ENCODE measurements around the gene SLC22A2. TPM values are rescaled to one million over a fixed set of nuclear protein-coding genes. Genes with fewer than 3 reads are reported as not detected.

The SLC22A2 gene
- total RNA-seq, 6 experiments from 2014 or later: not detected

GRCh38 chr6:160301339-160301738, 42.7 kb upstream of the SLC22A2 start:
- H3K9me3 ChIP-seq: no peaks in the 10 kb centered on the region
- H3K36me3 ChIP-seq: no peaks in the 10 kb centered on the region
- WGBS (ENCODE audit: insufficient coverage, low coverage, low lambda C conversion rate, missing lambda C conversion rate): 75% methylated on average over 4 of the region's 4 CpGs
- intact Hi-C loops (cut with DNase I): no loop called here
- ATAC-seq (no peak), DNase-seq (no peak)
- no peaks in the 10 kb centered on the region for H3K27me3 ChIP-seq
- TF ChIP-seq POLR2A (IDR thresholded peaks at IDR 0.05) (no peak), CTCF (IDR thresholded peaks at IDR 0.05) (no peak)
- H3K27ac ChIP-seq: no peak overlapping the region
- no peaks in the 10 kb centered on the region for H3K4me1 ChIP-seq
- no peak overlapping the region for H3K4me3 ChIP-seq

DNA sequence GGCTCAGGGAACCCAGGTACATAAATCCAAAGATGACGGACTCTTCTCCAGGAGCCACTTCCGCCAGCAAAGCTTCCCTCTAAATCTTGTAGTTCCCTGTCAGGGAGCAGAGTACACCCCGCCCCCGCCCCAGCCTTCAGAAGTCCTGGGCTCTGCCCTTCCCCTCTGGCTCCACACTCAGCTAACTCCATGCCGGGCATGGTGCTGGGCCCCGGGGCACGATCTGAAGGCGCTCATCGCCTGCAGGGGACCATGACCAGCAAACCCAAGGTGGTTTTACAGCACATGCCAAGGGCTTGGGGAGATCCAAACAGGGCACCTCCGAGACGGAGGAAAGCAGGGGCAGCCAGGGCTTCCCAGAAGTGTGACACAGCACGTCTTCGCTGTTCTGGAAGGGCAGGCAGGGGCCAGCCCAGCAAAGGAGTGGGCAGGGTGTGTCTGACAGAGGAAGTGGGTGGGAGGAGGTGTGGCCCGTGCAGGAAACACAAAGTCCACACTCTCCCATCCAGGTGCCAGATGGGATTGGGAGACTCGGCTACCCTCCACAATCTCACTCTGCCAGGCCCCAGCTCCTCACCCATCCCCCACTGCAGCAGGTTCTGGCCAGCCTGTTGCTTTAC, 41.6 kb upstream of the SLC22A2 start:
- DNase-seq: no peak

DNA sequence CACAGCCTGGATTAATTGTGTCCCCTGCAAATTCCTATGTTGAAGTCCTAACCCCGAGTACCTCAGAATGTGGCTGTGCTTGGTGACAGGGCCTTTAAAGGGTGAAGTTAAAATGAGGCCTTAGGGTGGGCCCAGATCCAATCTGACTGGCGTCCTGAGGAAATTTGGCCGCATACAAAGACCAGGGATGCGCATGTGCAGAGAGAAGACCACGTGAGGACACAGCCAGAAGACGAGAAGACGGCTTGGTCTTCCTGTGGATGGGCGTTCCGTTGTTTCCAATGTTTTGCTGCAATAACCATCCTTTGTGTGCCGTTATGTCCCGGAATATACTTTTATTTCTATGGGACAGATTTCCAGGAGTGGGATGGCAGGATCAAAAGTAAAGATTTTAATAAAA, 40.9 kb upstream of the SLC22A2 start:
- Histone ChIP-seq H3K27me3 (no peaks in the 10 kb centered on the region), H3K36me3 (no peaks in the 10 kb centered on the region), H3K4me3 (no peak overlapping the region), H3K9me3 (no peaks in the 10 kb centered on the region), H3K27ac (no peak overlapping the region), H3K4me1 (no peaks in the 10 kb centered on the region)
- no peak for DNase-seq
- intact Hi-C loops (cut with DNase I): no loop called here
- TF ChIP-seq CTCF (IDR thresholded peaks at IDR 0.05) (no peak), POLR2A (IDR thresholded peaks at IDR 0.05) (no peak)
- WGBS (ENCODE audit: insufficient coverage, low coverage, low lambda C conversion rate, missing lambda C conversion rate): 87% methylated on average over 11 of the region's 11 CpGs
- ATAC-seq: no peak

More for the DNA sequence above, 41.6 kb upstream of the SLC22A2 start:
- Histone ChIP-seq H3K4me1 (no peaks in the 10 kb centered on the region), H3K36me3 (no peaks in the 10 kb centered on the region), H3K27ac (no peak overlapping the region), H3K27me3 (no peaks in the 10 kb centered on the region), H3K9me3 (no peaks in the 10 kb centered on the region), H3K4me3 (no peak overlapping the region)
- TF ChIP-seq CTCF (IDR thresholded peaks at IDR 0.05) (no peak), POLR2A (IDR thresholded peaks at IDR 0.05) (no peak)
- ATAC-seq: peak; percentile 57 to 65 (median 62)
- intact Hi-C loops (cut with DNase I): no loop called here
- 27% methylated on average over 2 of the region's 15 CpGs for WGBS (ENCODE audit: insufficient coverage, low coverage, low lambda C conversion rate, missing lambda C conversion rate)

DNA sequence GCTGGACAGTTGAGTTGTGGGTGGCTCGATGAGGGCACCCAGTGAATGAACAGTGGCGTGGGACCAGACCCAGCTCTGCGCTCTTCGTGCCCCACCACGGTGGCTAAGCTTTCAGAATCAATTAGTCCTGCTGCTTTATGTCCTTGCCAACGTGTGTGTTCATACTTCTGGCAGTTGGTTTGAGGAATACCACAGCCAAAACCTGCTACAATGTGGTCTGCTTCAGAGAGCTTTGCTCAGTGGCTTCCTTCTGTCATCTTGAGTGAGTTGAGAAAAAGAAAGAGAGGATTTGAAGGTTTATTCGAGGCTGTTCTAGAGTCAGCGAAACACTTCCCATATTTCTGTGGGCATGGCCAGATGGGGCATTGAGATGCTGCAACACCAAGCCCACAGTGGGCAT, 39.5 kb upstream of the SLC22A2 start:
- Histone ChIP-seq H3K4me1 (no peaks in the 10 kb centered on the region), H3K4me3 (no peak overlapping the region), H3K27ac (no peak overlapping the region), H3K27me3 (no peaks in the 10 kb centered on the region), H3K9me3 (no peaks in the 10 kb centered on the region), H3K36me3 (no peaks in the 10 kb centered on the region)
- DNase-seq (no peak), ATAC-seq (no peak)
- intact Hi-C loops (cut with DNase I): no loop called here
- WGBS (ENCODE audit: insufficient coverage, low coverage, low lambda C conversion rate, missing lambda C conversion rate): 62% methylated on average over 8 of the region's 8 CpGs
- no peak for TF ChIP-seq CTCF (IDR thresholded peaks at IDR 0.05)
- no peak for TF ChIP-seq POLR2A (IDR thresholded peaks at IDR 0.05)
